Mesothelial cell of epicardium (in vitro differentiated cells): ENCODE data around the gene TRAPPC11. TPM values are rescaled to one million over a fixed set of nuclear protein-coding genes. Genes with fewer than 3 reads are reported as not detected.

Experiments used
- DNase-seq, 2 experiments: peaks; one replicate each; pipeline ENCODE4 v3.0.0; 2021; ENCODE audit warnings: low spot score in 2 of 2; ENCODE audit not compliant: unreplicated experiment in 2 of 2
- H3K27ac Mint-ChIP-seq: 2 replicates; pipeline ENCODE4 v1.8.0; 2021; ENCODE audit warnings: mixed read lengths
- H3K27me3 Mint-ChIP-seq: 2 replicates; pipeline ENCODE4 v1.8.0; 2021; ENCODE audit warnings: low read depth, mixed read lengths
- H3K36me3 Mint-ChIP-seq: 2 replicates; pipeline ENCODE4 v1.8.0; 2021; ENCODE audit warnings: mixed read lengths
- H3K4me1 Mint-ChIP-seq: 2 replicates; pipeline ENCODE4 v1.8.0; 2021; ENCODE audit warnings: mixed read lengths
- H3K4me3 Mint-ChIP-seq: 2 replicates; pipeline ENCODE4 v1.8.0; 2021; ENCODE audit warnings: mild to moderate bottlenecking, moderate library complexity, mixed read lengths
- H3K9me3 Mint-ChIP-seq: 2 replicates; pipeline ENCODE4 v1.8.0; 2021; ENCODE audit warnings: mixed read lengths
- CTCF ChIP-seq: fragments of 200-600 bp; sonication (generic); IDR thresholded peaks from one replicate; pipeline ENCODE4 v1.5.0; 2021; ENCODE audit warnings: antibody characterized with exemption; ENCODE audit not compliant: unreplicated experiment
- total RNA-seq: library from RNA; stranded (reverse); gene quantifications from 3 replicates; pipeline ENCODE4 v1.2.1, GENCODE V29; 2021

The TRAPPC11 gene
- total RNA-seq, 1 donor from 2014 or later = 47.3 TPM

- TF ChIP-seq CTCF = no peak
- Mint-ChIP-seq H3K36me3 (peaks cover 14% of the 10 kb centered on the region), H3K27me3 (no peaks in the 10 kb centered on the region), H3K27ac (no peak overlapping the region), H3K9me3 (no peaks in the 10 kb centered on the region), H3K4me3 (no peak overlapping the region), H3K4me1 (peaks cover 7% of the 10 kb centered on the region)
- no peak for DNase-seq
These were observed 19.8 kb upstream of the TRAPPC11 start for GRCh38 chr4:183639291-183639690.

GRCh38 chr4:183645326-183645725, 13.8 kb upstream of the TRAPPC11 start:
- Mint-ChIP-seq H3K27me3 (no peaks in the 10 kb centered on the region), H3K9me3 (no peaks in the 10 kb centered on the region), H3K36me3 (peaks cover 22% of the 10 kb centered on the region), H3K27ac (no peak overlapping the region), H3K4me3 (no peak overlapping the region), H3K4me1 (no peaks in the 10 kb centered on the region)
- TF ChIP-seq CTCF = no peak
- DNase-seq = no peak

- no peak for DNase-seq
- Mint-ChIP-seq H3K27me3 (no peaks in the 10 kb centered on the region), H3K27ac (no peak overlapping the region), H3K9me3 (no peaks in the 10 kb centered on the region), H3K36me3 (peaks cover 15% of the 10 kb centered on the region), H3K4me1 (peaks cover 28% of the 10 kb centered on the region), H3K4me3 (peak overlapping the region; percentile 94)
- no peak for TF ChIP-seq CTCF
These were observed 1.5 kb upstream of the TRAPPC11 start for GRCh38 chr4:183657564-183657963.

- TF ChIP-seq CTCF = no peak
- Mint-ChIP-seq H3K27ac (peak overlapping the region; percentile 93), H3K9me3 (no peaks in the 10 kb centered on the region), H3K4me1 (peaks cover 28% of the 10 kb centered on the region), H3K36me3 (peaks cover 6% of the 10 kb centered on the region), H3K27me3 (no peaks in the 10 kb centered on the region), H3K4me3 (peak overlapping the region; percentile 94)
- DNase-seq = peak in 1 of 2 experiments; percentile 52
These were observed 598 bp upstream of the TRAPPC11 start for GRCh38 chr4:183658362-183659028.

GRCh38 chr4:183659872-183660242, 764 bp downstream of the TRAPPC11 start:
- no peaks in the 10 kb centered on the region for H3K9me3 Mint-ChIP-seq
- no peak for DNase-seq
- TF ChIP-seq CTCF = no peak
- peaks cover 28% of the 10 kb centered on the region for H3K4me1 Mint-ChIP-seq
- no peaks in the 10 kb centered on the region for H3K27me3 Mint-ChIP-seq
- H3K36me3 Mint-ChIP-seq = peaks cover 5% of the 10 kb centered on the region
- H3K4me3 Mint-ChIP-seq = peak overlapping the region; percentile 86
- peak overlapping the region; percentile 92 for H3K27ac Mint-ChIP-seq
